Measurements from ENCODE around the gene ALDH1L1. TPM values are rescaled to one million over a fixed set of nuclear protein-coding genes. Genes with fewer than 3 reads are reported as not detected.

ALDH1L1 gene
- total and polyA plus RNA-seq, 2 donors, result 11.5 to 24.0 TPM

GRCh38 chr3:126205717-126206655, 25.6 kb upstream of the ALDH1L1 start:
- no peak overlapping the region for H3K4me3 ChIP-seq (ENCODE audit: low read depth, low read length)
- no peaks in the 10 kb centered on the region for H3K4me1 ChIP-seq (ENCODE audit: insufficient read depth)
- no peaks in the 10 kb centered on the region for H3K36me3 ChIP-seq (ENCODE audit: insufficient read depth)
- DNase-seq (ENCODE audit: extremely low spot score), result no peak
- no peak overlapping the region for H3K27ac ChIP-seq (ENCODE audit: low read depth)
- WGBS, result 65% methylated on average over 3 of the region's 3 CpGs

- no peak overlapping the region for H3K4me3 ChIP-seq (ENCODE audit: low read depth, low read length)
- H3K36me3 ChIP-seq (ENCODE audit: insufficient read depth), result no peaks in the 10 kb centered on the region
- WGBS, result 57% methylated on average over 4 of the region's 4 CpGs
- no peak for DNase-seq (ENCODE audit: extremely low spot score)
- no peak overlapping the region for H3K27ac ChIP-seq (ENCODE audit: low read depth)
- no peaks in the 10 kb centered on the region for H3K4me1 ChIP-seq (ENCODE audit: insufficient read depth)
Measured at GRCh38 chr3:126202680-126203079, 22.3 kb upstream of the ALDH1L1 start.

GRCh38 chr3:126202276-126202675, 21.9 kb upstream of the ALDH1L1 start:
- 82% methylated on average over 3 of the region's 3 CpGs for WGBS
- no peaks in the 10 kb centered on the region for H3K4me1 ChIP-seq (ENCODE audit: insufficient read depth)
- H3K4me3 ChIP-seq (ENCODE audit: low read depth, low read length), result no peak overlapping the region
- no peaks in the 10 kb centered on the region for H3K36me3 ChIP-seq (ENCODE audit: insufficient read depth)
- H3K27ac ChIP-seq (ENCODE audit: low read depth), result no peak overlapping the region
- no peak for DNase-seq (ENCODE audit: extremely low spot score)

- H3K4me3 ChIP-seq (ENCODE audit: low read depth, low read length), result no peak overlapping the region
- 53% methylated on average over 3 of the region's 3 CpGs for WGBS
- no peaks in the 10 kb centered on the region for H3K36me3 ChIP-seq (ENCODE audit: insufficient read depth)
- no peak overlapping the region for H3K27ac ChIP-seq (ENCODE audit: low read depth)
- no peaks in the 10 kb centered on the region for H3K4me1 ChIP-seq (ENCODE audit: insufficient read depth)
- no peak for DNase-seq (ENCODE audit: extremely low spot score)
Measured at GRCh38 chr3:126201168-126201567, 20.8 kb upstream of the ALDH1L1 start.

GRCh38 chr3:126200534-126200933, 20.1 kb upstream of the ALDH1L1 start:
- DNase-seq (ENCODE audit: extremely low spot score), result no peak
- Histone ChIP-seq H3K36me3 (ENCODE audit: insufficient read depth) (no peaks in the 10 kb centered on the region), H3K4me3 (ENCODE audit: low read depth, low read length) (no peak overlapping the region), H3K4me1 (ENCODE audit: insufficient read depth) (no peaks in the 10 kb centered on the region), H3K27ac (ENCODE audit: low read depth) (no peak overlapping the region)
- WGBS, result 77% methylated on average over 3 of the region's 3 CpGs

GRCh38 chr3:126199256-126199655, 18.9 kb upstream of the ALDH1L1 start:
- no peak for DNase-seq (ENCODE audit: extremely low spot score)

GRCh38 chr3:126197854-126198584, 17.6 kb upstream of the ALDH1L1 start:
- no peak overlapping the region for H3K27ac ChIP-seq (ENCODE audit: low read depth)
- DNase-seq (ENCODE audit: extremely low spot score), result no peak
- 57% methylated on average over 7 of the region's 7 CpGs for WGBS

More at GRCh38 chr3:126199256-126199655, 18.9 kb upstream of the ALDH1L1 start:
- Histone ChIP-seq H3K4me3 (ENCODE audit: low read depth, low read length) (no peak overlapping the region), H3K36me3 (ENCODE audit: insufficient read depth) (no peaks in the 10 kb centered on the region), H3K27ac (ENCODE audit: low read depth) (no peak overlapping the region), H3K4me1 (ENCODE audit: insufficient read depth) (no peaks in the 10 kb centered on the region)
- WGBS, result 67% methylated on average over 2 of the region's 2 CpGs

GRCh38 chr3:126197343-126197742, 17.0 kb upstream of the ALDH1L1 start:
- Histone ChIP-seq H3K27ac (ENCODE audit: low read depth) (no peak overlapping the region), H3K36me3 (ENCODE audit: insufficient read depth) (no peaks in the 10 kb centered on the region), H3K4me1 (ENCODE audit: insufficient read depth) (no peaks in the 10 kb centered on the region), H3K4me3 (ENCODE audit: low read depth, low read length) (no peak overlapping the region)
- DNase-seq (ENCODE audit: extremely low spot score), result no peak
- WGBS, result 86% methylated on average over 4 of the region's 4 CpGs

More at GRCh38 chr3:126197854-126198584, 17.6 kb upstream of the ALDH1L1 start:
- Histone ChIP-seq H3K36me3 (ENCODE audit: insufficient read depth) (no peaks in the 10 kb centered on the region), H3K4me3 (ENCODE audit: low read depth, low read length) (no peak overlapping the region), H3K4me1 (ENCODE audit: insufficient read depth) (no peaks in the 10 kb centered on the region)

- Histone ChIP-seq H3K36me3 (ENCODE audit: insufficient read depth) (no peaks in the 10 kb centered on the region), H3K4me1 (ENCODE audit: insufficient read depth) (no peaks in the 10 kb centered on the region), H3K4me3 (ENCODE audit: low read depth, low read length) (no peak overlapping the region), H3K27ac (ENCODE audit: low read depth) (no peak overlapping the region)
- WGBS, result 87% methylated on average over 1 of the region's 1 CpG
- no peak for DNase-seq (ENCODE audit: extremely low spot score)
Measured at GRCh38 chr3:126194713-126195305, 14.4 kb upstream of the ALDH1L1 start.

- 91% methylated on average over 4 of the region's 4 CpGs for WGBS
- Histone ChIP-seq H3K27ac (ENCODE audit: low read depth) (no peak overlapping the region), H3K4me1 (ENCODE audit: insufficient read depth) (no peaks in the 10 kb centered on the region), H3K36me3 (ENCODE audit: insufficient read depth) (no peaks in the 10 kb centered on the region), H3K4me3 (ENCODE audit: low read depth, low read length) (no peak overlapping the region)
- no peak for DNase-seq (ENCODE audit: extremely low spot score)
Measured at GRCh38 chr3:126191246-126191645, 10.9 kb upstream of the ALDH1L1 start.

- no peaks in the 10 kb centered on the region for H3K4me1 ChIP-seq (ENCODE audit: insufficient read depth)
- no peak overlapping the region for H3K4me3 ChIP-seq (ENCODE audit: low read depth, low read length)
- no peak for DNase-seq (ENCODE audit: extremely low spot score)
- H3K27ac ChIP-seq (ENCODE audit: low read depth), result no peak overlapping the region
- 80% methylated on average over 4 of the region's 4 CpGs for WGBS
- H3K36me3 ChIP-seq (ENCODE audit: insufficient read depth), result no peaks in the 10 kb centered on the region
Measured at GRCh38 chr3:126187920-126188319, 7.5 kb upstream of the ALDH1L1 start.

GRCh38 chr3:126186749-126187148, 6.4 kb upstream of the ALDH1L1 start:
- Histone ChIP-seq H3K4me1 (ENCODE audit: insufficient read depth) (no peaks in the 10 kb centered on the region), H3K27ac (ENCODE audit: low read depth) (no peak overlapping the region), H3K4me3 (ENCODE audit: low read depth, low read length) (no peak overlapping the region), H3K36me3 (ENCODE audit: insufficient read depth) (no peaks in the 10 kb centered on the region)
- no peak for DNase-seq (ENCODE audit: extremely low spot score)
- WGBS, result 86% methylated on average over 9 of the region's 9 CpGs

- Histone ChIP-seq H3K4me1 (ENCODE audit: insufficient read depth) (no peaks in the 10 kb centered on the region), H3K4me3 (ENCODE audit: low read depth, low read length) (no peak overlapping the region), H3K27ac (ENCODE audit: low read depth) (no peak overlapping the region), H3K36me3 (ENCODE audit: insufficient read depth) (no peaks in the 10 kb centered on the region)
- DNase-seq (ENCODE audit: extremely low spot score), result no peak
- WGBS, result 84% methylated on average over 4 of the region's 4 CpGs
Measured at GRCh38 chr3:126186271-126186670, 5.9 kb upstream of the ALDH1L1 start.
